MM.1S (cell line): ENCODE results near the gene SOWAHB.

ENCODE experiments used
- DNase-seq: peaks from one replicate; pipeline ENCODE4 v3.0.0-alpha.2; 2015
- H2AFZ ChIP-seq: fragments of 300-600 bp; sonication (generic); 2 replicates; pipeline ENCODE4 v1.6.0; 2016; ENCODE audit warnings: antibody characterized with exemption, low read length
- H3F3A ChIP-seq: fragments of 300-600 bp; sonication (generic); 2 replicates; pipeline ENCODE4 v1.6.1; 2016; ENCODE audit warnings: mild to moderate bottlenecking, antibody characterized with exemption, low read length, moderate library complexity, mixed read lengths; ENCODE audit not compliant: insufficient read depth
- H3K27ac ChIP-seq: fragments of 300-600 bp; sonication (generic); 2 replicates; pipeline ENCODE4 v1.5.1; 2016; ENCODE audit warnings: mild to moderate bottlenecking, low read length
- H3K27me3 ChIP-seq: fragments of 300-600 bp; sonication (generic); replicated peaks from 2 replicates; pipeline ENCODE4 v1.6.0; 2016; ENCODE audit warnings: low read length; ENCODE audit not compliant: insufficient read depth
- H3K36me3 ChIP-seq: fragments of 300-600 bp; sonication (generic); replicated peaks from 2 replicates; pipeline ENCODE4 v1.6.1; 2016; ENCODE audit warnings: mild to moderate bottlenecking, low read length, mixed read lengths; ENCODE audit not compliant: insufficient read depth
- H3K4me1 ChIP-seq: fragments of 300-600 bp; sonication (generic); 2 replicates; pipeline ENCODE4 v1.6.1; 2016; ENCODE audit warnings: low read length, mixed read lengths
- H3K4me2 ChIP-seq: fragments of 300-600 bp; sonication (generic); 2 replicates; pipeline ENCODE4 v1.6.0; 2016; ENCODE audit warnings: low read depth, low read length
- H3K4me3 ChIP-seq: fragments of 300-600 bp; sonication (generic); 2 replicates; pipeline ENCODE4 v1.5.1; 2016; ENCODE audit warnings: low read length, mixed read lengths
- H3K79me2 ChIP-seq: fragments of 300-600 bp; sonication (generic); 2 replicates; pipeline ENCODE4 v1.6.1; 2016; ENCODE audit warnings: mixed run types, low read length, mixed read lengths
- H3K9ac ChIP-seq: fragments of 300-600 bp; sonication (generic); 2 replicates; pipeline ENCODE4 v1.6.1; 2016; ENCODE audit warnings: low read length, mixed read lengths
- H3K9me2 ChIP-seq: fragments of 300-600 bp; sonication (generic); replicated peaks from 2 replicates; pipeline ENCODE4 v1.6.1; 2016; ENCODE audit warnings: mild to moderate bottlenecking, low read length, mixed read lengths; ENCODE audit not compliant: insufficient read depth
- H3K9me3 ChIP-seq: fragments of 300-600 bp; sonication (generic); replicated peaks from 2 replicates; pipeline ENCODE4 v1.6.1; 2016; ENCODE audit warnings: mild to moderate bottlenecking, low read length, mixed read lengths; ENCODE audit not compliant: insufficient read depth
- H4K20me1 ChIP-seq: fragments of 300-600 bp; sonication (generic); 2 replicates; pipeline ENCODE4 v1.6.1; 2016; ENCODE audit warnings: mild to moderate bottlenecking, low read length, moderate library complexity, mixed read lengths; ENCODE audit not compliant: insufficient read depth
- CTCF ChIP-seq: fragments of 300-600 bp; sonication (generic); IDR thresholded peaks from 2 replicates; pipeline ENCODE4 v1.5.1; 2016; ENCODE audit warnings: antibody characterized with exemption, low read length, mixed read lengths
- EZH2 ChIP-seq: fragments of 300-600 bp; sonication (generic); optimal IDR thresholded peaks from 2 replicates; pipeline ENCODE3; 2017; ENCODE audit warnings: low read depth, mild to moderate bottlenecking, antibody characterized with exemption, low read length, mixed read lengths
- EZH2phosphoT487 ChIP-seq: fragments of 300-600 bp; sonication (generic); IDR thresholded peaks from 2 replicates; pipeline ENCODE4 v1.6.1; 2018; ENCODE audit warnings: antibody characterized with exemption, low read length

SOWAHB gene

GRCh38 chr4:76904646-76905190, 6.8 kb upstream of the SOWAHB start:
- no peak overlapping the region for H3K4me2 ChIP-seq
- TF ChIP-seq EZH2 (no peak), CTCF (no peak)
- no peaks in the 10 kb centered on the region for H3K4me1 ChIP-seq
- no peaks in the 10 kb centered on the region for H3K9me3 ChIP-seq
- no peak overlapping the region for H3K4me3 ChIP-seq
- no peak for DNase-seq
- no peak overlapping the region for H2AFZ ChIP-seq
- no peaks in the 10 kb centered on the region for H3K27me3 ChIP-seq
- H4K20me1 ChIP-seq = no peaks in the 10 kb centered on the region
- H3K79me2 ChIP-seq = no peaks in the 10 kb centered on the region
- no peak overlapping the region for H3K27ac ChIP-seq
- H3K36me3 ChIP-seq = no peaks in the 10 kb centered on the region
- H3K9me2 ChIP-seq = no peaks in the 10 kb centered on the region
- H3F3A ChIP-seq = no peaks in the 10 kb centered on the region
- no peak overlapping the region for H3K9ac ChIP-seq

GRCh38 chr4:76902233-76902890, 4.4 kb upstream of the SOWAHB start:
- H3K4me3 ChIP-seq = no peak overlapping the region
- H3K9ac ChIP-seq = no peak overlapping the region
- no peak for TF ChIP-seq EZH2
- TF ChIP-seq EZH2phosphoT487 = no peak
- TF ChIP-seq CTCF = no peak
- H3K4me2 ChIP-seq = no peak overlapping the region
- peaks cover 4% of the 10 kb centered on the region; the same call in 1 of the 2 replicates for H3F3A ChIP-seq
- 0 out of 2 replicates have a peak, but pooled peaks cover 5% of the 10 kb centered on the region for H3K4me1 ChIP-seq
- H4K20me1 ChIP-seq = no peaks in the 10 kb centered on the region
- H3K9me3 ChIP-seq = no peaks in the 10 kb centered on the region
- H3K79me2 ChIP-seq = no peaks in the 10 kb centered on the region
- DNase-seq = no peak
- H3K36me3 ChIP-seq = no peaks in the 10 kb centered on the region
- no peak overlapping the region for H2AFZ ChIP-seq
- no peaks in the 10 kb centered on the region for H3K27me3 ChIP-seq
- H3K27ac ChIP-seq = no peak overlapping the region
- no peaks in the 10 kb centered on the region for H3K9me2 ChIP-seq

GRCh38 chr4:76898949-76899645, 1.2 kb upstream of the SOWAHB start:
- Histone ChIP-seq H3K4me2 (peak overlapping the region; percentile 47), H3K9me3 (no peaks in the 10 kb centered on the region), H3K9me2 (no peaks in the 10 kb centered on the region), H3F3A (peaks cover 4% of the 10 kb centered on the region; the same call in 1 of the 2 replicates), H3K4me3 (peak overlapping the region; percentile 63), H3K9ac (no peak overlapping the region), H3K27me3 (no peaks in the 10 kb centered on the region), H3K4me1 (0 out of 2 replicates have a peak, but pooled peaks cover 5% of the 10 kb centered on the region), H2AFZ (no peak overlapping the region), H3K79me2 (no peaks in the 10 kb centered on the region), H3K27ac (no peak overlapping the region), H3K36me3 (no peaks in the 10 kb centered on the region), H4K20me1 (no peaks in the 10 kb centered on the region)
- no peak for DNase-seq
- TF ChIP-seq EZH2phosphoT487 = no peak
- TF ChIP-seq CTCF = no peak
